SK-N-MC (cell line): ENCODE data around the gene TYW1.

Experiments
- EZH2 ChIP-seq: fragments of 200-600 bp; sonication (generic); IDR thresholded peaks from one replicate; pipeline ENCODE4 v1.6.1; 2017; ENCODE audit warnings: antibody characterized with exemption
- FOXP2 ChIP-seq: optimal IDR thresholded peaks from 2 replicates; pipeline ENCODE3; 2011; ENCODE audit warnings: mild to moderate bottlenecking, moderate library complexity; ENCODE audit not compliant: insufficient read depth; ENCODE audit errors: extremely low read length, control extremely low read depth
- POLR2AphosphoS5 ChIP-seq: IDR thresholded peaks from 2 replicates; pipeline ENCODE4 v1.6.1; 2012; ENCODE audit warnings: mild to moderate bottlenecking, low read depth, low read length, borderline replicate concordance

GRCh38 chr7:67210567-67210966, 213.9 kb downstream of the TYW1 start:
- no peak for TF ChIP-seq POLR2AphosphoS5
- no peak for TF ChIP-seq EZH2
- no peak for TF ChIP-seq FOXP2
